ENCODE results near the gene CACNA1G. TPM values are rescaled to one million over a fixed set of nuclear protein-coding genes. Genes with fewer than 3 reads are reported as not detected.
A peak's percentile ranks its signal among the peaks of the same experiment; 100 is the strongest.

CACNA1G gene
- total RNA-seq, 1 donor from 2014 or later = not detected

DNA sequence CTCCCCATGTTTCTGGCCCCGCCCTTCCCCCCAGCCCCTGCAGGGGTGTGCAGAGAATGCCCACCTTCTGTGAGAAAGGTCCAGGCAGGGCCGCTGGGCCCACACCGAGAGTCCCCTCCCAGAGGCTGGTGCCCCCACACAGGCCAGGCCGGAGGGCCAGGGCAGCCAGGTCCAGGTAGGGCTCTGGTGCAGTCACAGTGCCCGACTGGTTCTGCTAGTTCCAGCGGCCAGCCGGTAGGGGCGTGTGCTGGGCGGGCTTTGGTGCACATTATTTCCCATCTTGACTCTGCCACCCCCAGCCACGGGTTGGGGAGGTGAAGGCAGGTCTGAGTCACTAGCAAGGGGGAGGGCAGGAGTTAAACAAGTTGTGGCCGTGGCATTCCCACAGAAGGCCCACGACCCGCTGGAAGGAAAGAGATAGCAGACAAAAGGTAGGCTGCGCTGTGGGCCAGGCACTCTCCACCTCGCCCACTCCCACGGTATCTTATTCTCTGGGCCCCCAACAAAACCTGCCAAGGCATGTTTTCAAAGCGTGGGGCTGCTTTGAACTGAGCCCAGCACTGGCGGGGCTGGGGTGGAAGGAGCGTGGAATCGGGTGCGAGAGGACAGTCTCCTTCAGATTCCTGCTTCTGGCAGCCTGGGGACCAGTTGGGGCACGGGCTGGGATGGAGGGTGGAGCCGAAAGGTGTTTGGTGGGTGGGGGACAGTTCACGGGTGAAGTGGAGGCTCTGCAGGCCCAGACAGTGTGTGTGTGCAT lies 26.1 kb upstream of the CACNA1G start:
- TF ChIP-seq, protein P1, sequence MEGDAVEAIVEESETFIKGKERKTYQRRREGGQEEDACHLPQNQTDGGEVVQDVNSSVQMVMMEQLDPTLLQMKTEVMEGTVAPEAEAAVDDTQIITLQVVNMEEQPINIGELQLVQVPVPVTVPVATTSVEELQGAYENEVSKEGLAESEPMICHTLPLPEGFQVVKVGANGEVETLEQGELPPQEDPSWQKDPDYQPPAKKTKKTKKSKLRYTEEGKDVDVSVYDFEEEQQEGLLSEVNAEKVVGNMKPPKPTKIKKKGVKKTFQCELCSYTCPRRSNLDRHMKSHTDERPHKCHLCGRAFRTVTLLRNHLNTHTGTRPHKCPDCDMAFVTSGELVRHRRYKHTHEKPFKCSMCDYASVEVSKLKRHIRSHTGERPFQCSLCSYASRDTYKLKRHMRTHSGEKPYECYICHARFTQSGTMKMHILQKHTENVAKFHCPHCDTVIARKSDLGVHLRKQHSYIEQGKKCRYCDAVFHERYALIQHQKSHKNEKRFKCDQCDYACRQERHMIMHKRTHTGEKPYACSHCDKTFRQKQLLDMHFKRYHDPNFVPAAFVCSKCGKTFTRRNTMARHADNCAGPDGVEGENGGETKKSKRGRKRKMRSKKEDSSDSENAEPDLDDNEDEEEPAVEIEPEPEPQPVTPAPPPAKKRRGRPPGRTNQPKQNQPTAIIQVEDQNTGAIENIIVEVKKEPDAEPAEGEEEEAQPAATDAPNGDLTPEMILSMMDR (IDR thresholded peaks at IDR 0.05; ENCODE audit: insufficient read depth, low read length, poor library complexity, severe bottlenecking) = peak; percentile 56
- DNase-seq (ENCODE audit: low read depth) = no peak
- no peaks in the 10 kb centered on the region for H3K36me3 ChIP-seq (ENCODE audit: control insufficient read depth, insufficient read depth, low read length)
- H3K27me3 ChIP-seq (ENCODE audit: control insufficient read depth, insufficient read depth, low read length) = peaks cover 16% of the 10 kb centered on the region
- H3K4me3 ChIP-seq (ENCODE audit: low read depth, low read length) = no peak overlapping the region

DNA sequence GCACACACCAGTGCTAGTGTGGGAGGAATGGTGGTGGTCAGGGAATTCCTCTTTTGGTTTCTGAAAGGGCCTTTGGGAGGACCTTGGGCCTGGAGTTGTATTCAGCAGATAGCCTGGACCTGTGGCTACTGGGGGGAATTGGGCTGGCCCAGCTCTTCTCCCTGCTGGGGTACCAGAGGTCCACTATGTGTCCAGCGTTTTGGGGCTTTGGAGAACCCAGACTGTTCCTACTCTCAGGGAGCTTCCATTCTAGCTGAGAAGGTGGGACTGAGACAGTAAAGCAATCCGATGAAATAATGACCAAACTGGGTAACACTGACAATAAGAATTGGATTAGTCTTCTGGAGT lies 25.6 kb upstream of the CACNA1G start:
- Histone ChIP-seq H3K4me3 (ENCODE audit: low read depth, low read length) (no peak overlapping the region), H3K36me3 (ENCODE audit: control insufficient read depth, insufficient read depth, low read length) (no peaks in the 10 kb centered on the region), H3K27me3 (ENCODE audit: control insufficient read depth, insufficient read depth, low read length) (peaks cover 16% of the 10 kb centered on the region)
- TF ChIP-seq, protein P1 (IDR thresholded peaks at IDR 0.05; ENCODE audit: insufficient read depth, low read length, poor library complexity, severe bottlenecking) = no peak
- no peak for DNase-seq (ENCODE audit: low read depth)

DNA sequence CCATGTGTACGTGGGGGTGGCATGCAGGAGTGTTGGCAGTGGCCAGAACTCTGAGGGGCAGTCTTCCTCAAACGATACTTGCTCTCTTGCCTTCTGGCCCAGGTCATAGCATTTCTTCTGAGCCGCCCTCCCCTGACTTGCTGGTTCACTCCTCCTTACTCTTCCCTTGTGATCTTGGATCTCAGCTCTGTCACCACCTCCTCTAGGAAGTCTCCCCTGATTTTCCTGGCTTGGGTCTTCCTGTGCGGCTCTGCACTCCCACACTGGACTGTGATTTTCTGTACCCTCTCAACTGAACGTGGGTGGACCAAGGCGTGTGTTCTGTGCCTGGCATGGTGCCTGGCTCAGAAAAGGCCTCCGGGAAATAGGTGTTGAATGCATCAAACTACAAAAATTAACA lies 25.1 kb upstream of the CACNA1G start:
- H3K4me3 ChIP-seq (ENCODE audit: low read depth, low read length) = no peak overlapping the region
- no peaks in the 10 kb centered on the region for H3K36me3 ChIP-seq (ENCODE audit: control insufficient read depth, insufficient read depth, low read length)
- TF ChIP-seq, protein P1 (IDR thresholded peaks at IDR 0.05; ENCODE audit: insufficient read depth, low read length, poor library complexity, severe bottlenecking) = no peak
- no peak for DNase-seq (ENCODE audit: low read depth)
- peaks cover 16% of the 10 kb centered on the region for H3K27me3 ChIP-seq (ENCODE audit: control insufficient read depth, insufficient read depth, low read length)

DNA sequence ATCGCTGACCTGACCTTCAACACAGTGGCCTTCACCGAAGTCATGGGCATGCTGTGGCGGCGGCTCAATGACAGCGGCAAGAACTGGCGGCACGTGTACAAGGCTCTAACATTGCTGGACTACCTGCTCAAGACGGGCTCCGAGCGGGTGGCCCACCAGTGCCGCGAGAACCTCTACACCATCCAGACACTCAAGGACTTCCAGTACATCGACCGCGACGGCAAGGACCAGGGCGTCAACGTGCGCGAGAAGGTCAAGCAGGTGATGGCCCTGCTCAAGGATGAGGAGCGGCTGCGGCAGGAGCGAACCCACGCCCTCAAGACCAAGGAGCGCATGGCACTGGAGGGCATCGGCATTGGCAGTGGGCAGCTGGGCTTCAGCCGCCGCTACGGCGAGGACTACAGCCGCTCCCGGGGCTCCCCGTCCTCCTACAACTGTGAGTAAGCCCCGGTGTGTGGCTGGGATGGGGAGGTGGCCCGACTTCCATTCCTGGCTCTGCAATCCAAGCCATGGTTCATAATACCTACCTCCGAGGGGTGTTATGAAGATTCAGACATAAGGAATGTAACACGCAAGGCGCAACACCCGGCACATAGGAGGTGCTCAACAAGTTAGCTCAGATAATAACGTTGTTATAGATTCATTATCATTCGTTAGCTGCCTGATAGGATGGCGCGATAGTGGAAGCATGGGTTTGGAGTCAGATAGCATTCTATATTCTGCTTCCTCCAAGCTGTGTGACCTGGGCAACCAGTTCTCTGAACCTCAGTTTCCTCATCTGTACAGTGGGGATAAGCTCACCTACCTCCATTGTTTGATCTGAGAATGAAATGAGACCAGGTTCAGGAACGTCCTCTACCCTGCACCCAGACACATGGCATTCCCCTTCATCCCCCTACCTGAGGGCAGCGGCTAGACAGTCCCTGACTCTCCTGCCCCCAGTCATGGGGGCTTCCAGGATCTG lies 23.6 kb upstream of the CACNA1G start:
- H3K36me3 ChIP-seq (ENCODE audit: control insufficient read depth, insufficient read depth, low read length) = no peaks in the 10 kb centered on the region
- H3K27me3 ChIP-seq (ENCODE audit: control insufficient read depth, insufficient read depth, low read length) = peaks cover 16% of the 10 kb centered on the region
- no peak overlapping the region for H3K4me3 ChIP-seq (ENCODE audit: low read depth, low read length)
- no peak for DNase-seq (ENCODE audit: low read depth)
- TF ChIP-seq, protein P1 (IDR thresholded peaks at IDR 0.05; ENCODE audit: insufficient read depth, low read length, poor library complexity, severe bottlenecking) = no peak

DNA sequence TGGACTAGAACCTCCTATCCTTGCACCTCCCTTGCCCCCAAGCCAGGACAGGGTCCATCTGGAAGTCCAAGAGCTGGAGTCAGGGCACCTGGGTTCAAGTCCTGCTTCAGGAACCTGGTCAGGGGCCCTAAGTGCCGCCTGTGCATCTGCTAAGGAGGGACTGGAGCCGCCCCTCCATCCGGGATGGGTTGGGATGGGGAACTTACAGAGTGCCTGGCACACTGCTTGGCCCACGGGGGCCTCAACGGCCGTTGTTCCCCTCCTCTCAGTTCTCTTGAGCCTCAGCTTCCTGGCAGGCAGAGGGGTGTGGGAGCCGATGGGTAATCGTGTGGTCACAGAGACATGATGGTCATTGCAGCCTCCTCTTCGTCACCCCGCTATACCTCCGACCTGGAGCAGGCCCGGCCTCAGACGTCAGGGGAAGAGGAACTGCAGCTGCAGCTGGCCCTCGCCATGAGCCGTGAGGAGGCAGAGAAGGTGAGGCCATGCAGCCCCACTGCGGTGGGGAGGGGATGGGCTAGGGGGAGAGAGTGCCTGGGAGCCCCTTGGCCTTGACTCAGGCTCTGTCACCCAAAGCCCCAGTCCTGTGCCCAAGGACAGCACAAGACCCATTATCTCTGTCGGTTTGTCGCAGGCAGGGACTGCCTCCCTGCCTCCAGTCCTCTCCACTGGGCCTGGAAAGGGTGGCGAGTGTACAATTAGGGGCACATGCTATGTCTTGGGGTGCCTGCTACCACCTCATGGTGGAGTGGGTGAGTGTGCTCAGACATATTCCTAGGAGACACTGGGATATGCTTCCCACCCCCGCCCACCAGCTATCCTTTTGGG lies 22.6 kb upstream of the CACNA1G start:
- TF ChIP-seq, protein P1 (IDR thresholded peaks at IDR 0.05; ENCODE audit: insufficient read depth, low read length, poor library complexity, severe bottlenecking) = no peak
- no peak for DNase-seq (ENCODE audit: low read depth)
- Histone ChIP-seq H3K4me3 (ENCODE audit: low read depth, low read length) (no peak overlapping the region), H3K36me3 (ENCODE audit: control insufficient read depth, insufficient read depth, low read length) (no peaks in the 10 kb centered on the region), H3K27me3 (ENCODE audit: control insufficient read depth, insufficient read depth, low read length) (peaks cover 7% of the 10 kb centered on the region)
